CD4-positive, alpha-beta T cell treated with Interleukin-4 for 4 hours (primary cell): Measurements from ENCODE around the gene DIO1.

Experiments used
- DNase-seq: peaks from one replicate; pipeline ENCODE4 v3.0.0-alpha.2; 2020

DIO1 gene

GRCh38 chr1:53943490-53944043, 49.6 kb downstream of the DIO1 start:
- no peak for DNase-seq

GRCh38 chr1:53944469-53945182, 50.6 kb downstream of the DIO1 start:
- DNase-seq: no peak

- DNase-seq: no peak
Observed at GRCh38 chr1:53945183-53945432, 51.1 kb downstream of the DIO1 start.

GRCh38 chr1:53945433-53946251, 51.7 kb downstream of the DIO1 start, which contains the start of gene IFT25:
Gene IFT25, minus strand, starts transcription at chr1:53945699. Its CDS starts 5,617 bp downstream, at chr1:53940082.
- DNase-seq: peak; percentile 97

- DNase-seq: no peak
Observed at GRCh38 chr1:53946252-53947171, 52.5 kb downstream of the DIO1 start, which contains the start of gene LRRC42. Gene LRRC42, plus strand, starts transcription at chr1:53946350. Its CDS starts 5,650 bp downstream, at chr1:53952000.

GRCh38 chr1:53947172-53947907, 53.4 kb downstream of the DIO1 start:
- no peak for DNase-seq

GRCh38 chr1:53948291-53948690, 54.3 kb downstream of the DIO1 start:
- no peak for DNase-seq

- peak; percentile 33 for DNase-seq
Observed at GRCh38 chr1:53949023-53949990, 55.3 kb downstream of the DIO1 start.

- no peak for DNase-seq
Observed at GRCh38 chr1:53951697-53952096, 57.7 kb downstream of the DIO1 start.

GRCh38 chr1:53954128-53954527, 60.1 kb downstream of the DIO1 start:
- DNase-seq: no peak

GRCh38 chr1:53956308-53957168, 62.6 kb downstream of the DIO1 start:
- no peak for DNase-seq

- no peak for DNase-seq
Observed at GRCh38 chr1:53957194-53957818, 63.3 kb downstream of the DIO1 start.

- peak; percentile 64 for DNase-seq
Observed at GRCh38 chr1:53959664-53960250, 65.8 kb downstream of the DIO1 start.
